Left ventricle myocardium inferior (tissue), 1 donor: ENCODE data around the gene FRMD4A. TPM values are rescaled to one million over a fixed set of nuclear protein-coding genes. Genes with fewer than 3 reads are reported as not detected.

Source experiments
- DNase-seq: peaks from one replicate; pipeline ENCODE4 v3.0.0-alpha.2; 2020
- H3K27ac ChIP-seq: fragments of 200-600 bp; replicated peaks from 2 replicates; pipeline ENCODE4 v1.8.0; 2021
- H3K27me3 ChIP-seq: fragments of 200-600 bp; 2 replicates; pipeline ENCODE4 v1.8.0; 2021; ENCODE audit warnings: low read depth
- H3K36me3 ChIP-seq: fragments of 200-600 bp; 2 replicates; pipeline ENCODE4 v1.8.0; 2021
- H3K4me1 ChIP-seq: fragments of 200-600 bp; 2 replicates; pipeline ENCODE4 v1.8.0; 2021
- H3K4me3 ChIP-seq: fragments of 200-600 bp; 2 replicates; pipeline ENCODE4 v1.8.0; 2021; ENCODE audit warnings: mild to moderate bottlenecking, moderate library complexity
- H3K9me3 ChIP-seq: fragments of 200-600 bp; replicated peaks from 2 replicates; pipeline ENCODE4 v1.8.0; 2021
- CTCF ChIP-seq: fragments of 200-600 bp; IDR thresholded peaks from 2 replicates; pipeline ENCODE4 v1.8.0; 2021; ENCODE audit warnings: antibody characterized with exemption, mild to moderate bottlenecking, borderline replicate concordance
- intact Hi-C: fragments of 100-400 bp; cut with micrococcal nuclease; formaldehyde crosslinking; loops from one replicate; pipeline ENCODE4 v1.11.0; 2022
- total RNA-seq: library from RNA; stranded (reverse); fragmentation: NEBNext Ultra II Directional; extraction: Animal tissue kit (Norgen Biotek cat#: 25700); gene quantifications from one replicate; pipeline ENCODE4 v1.2.1, GENCODE V29; 2021
- donor health status: DM: no; HTN: yes; CAD: no; lungs with severe emphysema.

Gene FRMD4A
- total RNA-seq, 1 donor from 2014 or later = 26.1 TPM

GRCh38 chr10:14196113-14196512, 134.6 kb downstream of the FRMD4A start:
- H3K27ac ChIP-seq = no peak overlapping the region
- H3K4me1 ChIP-seq = no peaks in the 10 kb centered on the region
- no peak overlapping the region for H3K4me3 ChIP-seq
- no peaks in the 10 kb centered on the region for H3K36me3 ChIP-seq
- H3K9me3 ChIP-seq = no peaks in the 10 kb centered on the region
- intact Hi-C loops = loop anchor here (5.0 kb wide), 1 partner anchor 281 kb away; no protein-coding TSS in a partner anchor
- peaks cover 74% of the 10 kb centered on the region for H3K27me3 ChIP-seq
- DNase-seq = no peak
- no peak for TF ChIP-seq CTCF

DNA sequence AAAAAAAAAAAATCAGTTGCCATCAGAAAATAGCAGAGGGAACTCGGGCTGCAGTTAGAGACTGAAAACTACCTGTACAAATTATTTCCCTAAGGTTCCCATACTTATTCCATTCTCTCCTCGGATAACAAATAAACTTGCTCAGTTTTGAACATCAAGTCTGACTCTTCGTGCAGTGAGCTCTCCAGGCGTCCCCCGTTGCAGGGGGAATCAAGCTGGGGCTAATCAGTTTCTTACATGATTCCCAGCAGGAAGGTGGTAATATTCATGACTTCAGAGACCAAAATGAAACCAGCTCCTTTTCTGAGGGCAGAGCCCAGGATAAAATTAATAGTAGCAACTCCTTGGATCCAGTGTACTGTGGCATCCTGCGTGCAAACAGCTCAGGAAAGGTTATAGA, 135.3 kb downstream of the FRMD4A start:
- H3K9me3 ChIP-seq = no peaks in the 10 kb centered on the region
- no peak overlapping the region for H3K4me3 ChIP-seq
- no peak overlapping the region for H3K27ac ChIP-seq
- no peaks in the 10 kb centered on the region for H3K36me3 ChIP-seq
- no peaks in the 10 kb centered on the region for H3K4me1 ChIP-seq
- intact Hi-C loops = loop anchor here (5.0 kb wide), 1 partner anchor 282 kb away; no protein-coding TSS in a partner anchor
- TF ChIP-seq CTCF = no peak
- peaks cover 74% of the 10 kb centered on the region for H3K27me3 ChIP-seq
- no peak for DNase-seq

DNA sequence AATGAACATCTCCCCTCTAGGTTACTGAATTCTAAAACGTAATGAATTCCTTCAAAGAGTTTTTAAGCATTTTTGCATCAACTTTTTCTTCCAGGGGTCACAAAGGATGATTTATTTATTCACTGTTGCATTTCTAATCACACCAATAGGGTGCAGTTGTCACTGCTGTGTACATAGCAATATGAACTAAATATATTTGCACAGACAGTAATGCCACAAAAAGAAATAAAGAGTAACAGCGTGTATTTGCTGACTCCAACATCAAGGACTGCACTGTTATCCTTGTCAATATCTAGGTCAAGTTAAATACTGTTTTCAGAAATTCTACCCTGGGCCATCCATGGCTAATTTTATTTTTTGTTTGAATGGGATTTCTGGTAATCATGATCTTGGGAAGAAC, 138.0 kb downstream of the FRMD4A start:
- DNase-seq = no peak
- no peak overlapping the region for H3K27ac ChIP-seq
- no peaks in the 10 kb centered on the region for H3K9me3 ChIP-seq
- H3K36me3 ChIP-seq = no peaks in the 10 kb centered on the region
- intact Hi-C loops = no loop called here
- H3K4me3 ChIP-seq = no peak overlapping the region
- TF ChIP-seq CTCF = no peak
- H3K27me3 ChIP-seq = peaks cover 78% of the 10 kb centered on the region
- H3K4me1 ChIP-seq = no peaks in the 10 kb centered on the region

GRCh38 chr10:14191871-14192270, 138.9 kb downstream of the FRMD4A start:
- intact Hi-C loops = no loop called here
- H3K27ac ChIP-seq = no peak overlapping the region
- no peak for TF ChIP-seq CTCF
- no peaks in the 10 kb centered on the region for H3K36me3 ChIP-seq
- no peaks in the 10 kb centered on the region for H3K9me3 ChIP-seq
- DNase-seq = no peak
- no peaks in the 10 kb centered on the region for H3K4me1 ChIP-seq
- no peak overlapping the region for H3K4me3 ChIP-seq
- peaks cover 73% of the 10 kb centered on the region for H3K27me3 ChIP-seq

DNA sequence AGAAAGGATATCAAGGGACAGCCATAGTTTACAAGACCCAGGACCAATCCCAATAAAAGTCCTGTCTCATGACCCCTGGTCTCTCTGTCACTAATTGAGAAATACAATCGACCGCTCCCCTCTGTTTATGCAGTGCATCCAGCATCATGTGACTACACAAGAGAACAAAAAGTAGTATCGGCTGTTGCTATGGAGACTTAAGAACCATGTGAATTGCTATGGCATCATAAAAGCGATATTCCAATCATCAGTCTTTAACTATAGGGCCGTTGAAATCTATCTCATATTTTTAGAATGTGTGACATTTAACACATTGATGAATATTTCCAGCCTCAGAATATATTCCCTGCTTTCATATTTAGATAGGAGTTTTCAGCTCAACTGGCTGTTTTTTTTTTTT, 139.3 kb downstream of the FRMD4A start:
- H3K4me3 ChIP-seq = no peak overlapping the region
- intact Hi-C loops = no loop called here
- peaks cover 70% of the 10 kb centered on the region for H3K27me3 ChIP-seq
- DNase-seq = no peak
- H3K4me1 ChIP-seq = no peaks in the 10 kb centered on the region
- TF ChIP-seq CTCF = no peak
- no peak overlapping the region for H3K27ac ChIP-seq
- no peaks in the 10 kb centered on the region for H3K9me3 ChIP-seq
- no peaks in the 10 kb centered on the region for H3K36me3 ChIP-seq

GRCh38 chr10:14190702-14191101, 140.0 kb downstream of the FRMD4A start:
- Histone ChIP-seq H3K27me3 (peaks cover 70% of the 10 kb centered on the region), H3K4me1 (no peaks in the 10 kb centered on the region), H3K27ac (no peak overlapping the region), H3K36me3 (no peaks in the 10 kb centered on the region), H3K9me3 (no peaks in the 10 kb centered on the region), H3K4me3 (no peak overlapping the region)
- no peak for DNase-seq
- no peak for TF ChIP-seq CTCF
- intact Hi-C loops = no loop called here
